IPS-18c (cell line): ENCODE data around the gene VTN.
A peak's percentile ranks its signal among the peaks of the same experiment; 100 is the strongest.

Source experiments
- H3K4me3 ChIP-seq: 2 replicates; pipeline ENCODE4 v1.7.0; 2013; ENCODE audit warnings: low read depth, mild to moderate bottlenecking, low read length, moderate library complexity; ENCODE audit not compliant: insufficient read depth
- H3K9me3 ChIP-seq: one replicate; pipeline ENCODE4 v1.6.1; 2013; ENCODE audit warnings: mild to moderate bottlenecking, low read length, moderate library complexity; ENCODE audit not compliant: control insufficient read depth, insufficient read depth

Gene VTN

GRCh38 chr17:28370035-28370743 lies at the start of gene VTN:
TSS of gene VTN (minus strand) at chr17:28370307. CDS start at chr17:28370203, 104 bp downstream.
- H3K4me3 ChIP-seq: peak within 1 kb of the TSS; percentile 51
- peaks cover 2% of the 10 kb centered on the region for H3K9me3 ChIP-seq

GRCh38 chr17:28416703-28417311 lies 46.7 kb upstream of the VTN start:
- no peaks in the 10 kb centered on the region for H3K9me3 ChIP-seq
- H3K4me3 ChIP-seq: no peak overlapping the region

- Histone ChIP-seq H3K9me3 (no peaks in the 10 kb centered on the region), H3K4me3 (no peak overlapping the region)
These were observed 45.8 kb upstream of the VTN start for GRCh38 chr17:28415886-28416285.

GRCh38 chr17:28413804-28414203 lies 43.7 kb upstream of the VTN start:
- H3K9me3 ChIP-seq: no peaks in the 10 kb centered on the region
- H3K4me3 ChIP-seq: no peak overlapping the region

GRCh38 chr17:28412099-28412498 lies 42.0 kb upstream of the VTN start:
- Histone ChIP-seq H3K9me3 (no peaks in the 10 kb centered on the region), H3K4me3 (no peak overlapping the region)

GRCh38 chr17:28407974-28408306 lies 37.8 kb upstream of the VTN start:
- H3K4me3 ChIP-seq: no peak overlapping the region

GRCh38 chr17:28407130-28407973 lies 37.2 kb upstream of the VTN start:
- no peak overlapping the region for H3K4me3 ChIP-seq
- H3K9me3 ChIP-seq: no peaks in the 10 kb centered on the region

More at GRCh38 chr17:28407974-28408306, 37.8 kb upstream of the VTN start:
- no peaks in the 10 kb centered on the region for H3K9me3 ChIP-seq

GRCh38 chr17:28406473-28406814 lies 36.3 kb upstream of the VTN start:
- peak overlapping the region; percentile 70 for H3K4me3 ChIP-seq
- no peaks in the 10 kb centered on the region for H3K9me3 ChIP-seq

- H3K9me3 ChIP-seq: no peaks in the 10 kb centered on the region
- peak within 1 kb of the TSS; percentile 70 for H3K4me3 ChIP-seq
These were observed 35.7 kb upstream of the VTN start, which contains the start of gene SLC46A1 for GRCh38 chr17:28405632-28406472. TSS of gene SLC46A1 (minus strand) at chr17:28406212. CDS start at chr17:28406114, 98 bp downstream.

GRCh38 chr17:28404812-28405570 lies 34.9 kb upstream of the VTN start:
- Histone ChIP-seq H3K4me3 (peak overlapping the region; percentile 70), H3K9me3 (no peaks in the 10 kb centered on the region)

GRCh38 chr17:28404461-28404811 lies 34.3 kb upstream of the VTN start:
- H3K9me3 ChIP-seq: no peaks in the 10 kb centered on the region
- H3K4me3 ChIP-seq: no peak overlapping the region

- H3K9me3 ChIP-seq: no peaks in the 10 kb centered on the region
- no peak overlapping the region for H3K4me3 ChIP-seq
These were observed 33.9 kb upstream of the VTN start for GRCh38 chr17:28404007-28404406.

- Histone ChIP-seq H3K4me3 (no peak overlapping the region; the same call in 1 of the 2 replicates), H3K9me3 (no peaks in the 10 kb centered on the region)
These were observed 32.7 kb upstream of the VTN start for GRCh38 chr17:28402844-28403243.

- Histone ChIP-seq H3K4me3 (no peak overlapping the region), H3K9me3 (no peaks in the 10 kb centered on the region)
These were observed 32.1 kb upstream of the VTN start for GRCh38 chr17:28402224-28402630.

GRCh38 chr17:28399808-28400207 lies 29.7 kb upstream of the VTN start:
- Histone ChIP-seq H3K9me3 (no peaks in the 10 kb centered on the region), H3K4me3 (no peak overlapping the region)

GRCh38 chr17:28398280-28398981 lies 28.3 kb upstream of the VTN start:
- no peaks in the 10 kb centered on the region for H3K9me3 ChIP-seq
- no peak overlapping the region for H3K4me3 ChIP-seq
